Activated CD4-positive, alpha-beta T cell treated with anti-CD3 and anti-CD28 coated beads for 48 hours (primary cell): ENCODE measurements around the gene RNU1-4.
"Not testable (repeated sequence)": the region's sequence is repeated elsewhere in the genome, so short reads cannot be mapped to it uniquely, and the experiment has no call there.

Experiments
- DNase-seq: peaks from one replicate; pipeline ENCODE4 v3.0.0-alpha.2; 2020

RNU1-4 gene

DNA sequence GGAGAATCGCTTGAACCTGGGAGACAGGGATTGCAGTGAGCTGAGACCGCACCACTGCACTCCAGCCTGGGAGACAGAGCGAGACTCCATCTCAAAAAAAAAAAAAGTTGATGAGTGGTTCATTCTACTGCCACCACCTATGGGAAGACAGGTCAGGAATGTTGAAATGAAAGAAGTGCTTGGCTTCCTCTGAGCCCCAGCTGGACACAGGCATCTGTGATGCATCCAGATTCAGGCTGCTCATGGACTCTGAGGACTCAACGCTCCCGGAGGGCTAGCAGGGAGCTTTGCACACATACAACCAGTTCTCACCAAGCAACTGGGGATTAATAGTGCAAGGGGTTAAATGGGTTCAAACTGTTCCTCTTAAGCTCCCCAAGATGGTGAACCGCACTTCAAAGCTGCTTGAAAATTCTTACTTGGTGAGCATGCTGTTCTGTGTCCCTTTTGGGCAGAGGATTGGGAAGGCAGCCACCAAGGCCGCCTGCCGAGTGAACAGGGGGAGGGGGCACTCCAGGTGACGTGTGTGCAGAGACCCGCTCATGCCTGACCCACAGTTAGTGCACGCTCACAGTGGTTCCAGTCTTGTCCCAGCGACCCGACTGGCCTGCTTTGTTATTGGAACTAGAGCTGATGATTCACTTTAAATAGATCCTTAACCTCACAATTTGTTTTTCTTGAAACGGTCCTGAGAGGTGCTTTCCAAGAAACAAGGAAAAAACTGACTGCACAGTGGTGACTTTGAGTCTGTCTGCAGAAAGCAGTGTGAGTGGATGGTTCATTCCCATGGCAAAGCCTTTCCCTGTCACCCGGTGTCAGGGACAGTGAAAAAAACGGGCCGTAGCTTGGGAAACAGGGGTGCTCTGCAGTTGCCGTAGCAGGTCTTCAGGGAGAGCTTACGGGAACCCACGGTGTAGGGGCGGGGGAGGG lies 32.2 kb downstream of the RNU1-4 start:
- DNase-seq: not testable (repeated sequence)

DNA sequence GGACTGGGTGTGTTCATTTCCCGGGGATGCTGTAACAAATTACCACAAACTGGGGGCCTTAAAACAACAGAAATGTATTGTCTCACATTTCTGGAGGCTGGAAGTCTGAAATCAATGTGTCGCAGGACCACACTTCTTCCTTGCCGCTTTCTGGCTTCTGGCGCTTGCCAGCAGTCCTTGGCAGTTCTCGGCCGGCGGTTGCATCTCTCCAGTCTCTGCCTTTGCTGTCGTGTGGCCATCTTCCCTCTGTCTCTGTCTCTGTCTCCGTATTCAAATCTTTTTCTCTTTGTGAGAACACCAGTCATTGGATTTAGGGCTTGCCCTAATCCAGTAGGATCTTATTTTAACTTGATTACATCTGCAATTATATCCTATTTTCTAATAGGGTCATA lies 32.9 kb downstream of the RNU1-4 start:
- DNase-seq: not testable (repeated sequence)

- DNase-seq: not testable (repeated sequence)
These were observed 33.4 kb downstream of the RNU1-4 start for GRCh38 chr1:16773723-16774122.

GRCh38 chr1:16774773-16775172 lies 34.5 kb downstream of the RNU1-4 start:
- DNase-seq: not testable (repeated sequence)

- not testable (repeated sequence) for DNase-seq
These were observed 35.0 kb downstream of the RNU1-4 start for GRCh38 chr1:16775290-16775689.

GRCh38 chr1:16776248-16776647 lies 35.9 kb downstream of the RNU1-4 start:
- not testable (repeated sequence) for DNase-seq

- not testable (repeated sequence) for DNase-seq
These were observed 36.5 kb downstream of the RNU1-4 start for GRCh38 chr1:16776835-16777234.

DNA sequence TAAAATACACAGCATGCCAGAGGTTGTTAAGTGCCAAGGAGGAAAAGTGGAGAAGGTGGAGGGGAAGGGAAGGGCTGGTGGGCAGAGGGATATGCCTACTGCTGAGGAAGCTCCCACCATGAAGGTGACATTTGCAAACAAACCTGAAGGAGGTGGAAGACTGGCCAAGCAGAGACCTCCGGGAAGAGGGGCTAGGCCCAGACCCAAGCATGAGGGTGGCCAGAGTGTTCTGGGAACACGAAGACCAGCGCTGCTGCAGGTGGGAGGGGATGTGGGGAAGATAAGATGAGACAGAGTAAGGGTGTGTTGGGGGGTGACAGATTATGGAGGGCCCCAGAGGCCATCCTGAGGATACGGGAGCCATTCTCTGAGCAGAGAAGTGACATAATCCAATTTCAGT lies 37.5 kb downstream of the RNU1-4 start:
- not testable (repeated sequence) for DNase-seq

DNA sequence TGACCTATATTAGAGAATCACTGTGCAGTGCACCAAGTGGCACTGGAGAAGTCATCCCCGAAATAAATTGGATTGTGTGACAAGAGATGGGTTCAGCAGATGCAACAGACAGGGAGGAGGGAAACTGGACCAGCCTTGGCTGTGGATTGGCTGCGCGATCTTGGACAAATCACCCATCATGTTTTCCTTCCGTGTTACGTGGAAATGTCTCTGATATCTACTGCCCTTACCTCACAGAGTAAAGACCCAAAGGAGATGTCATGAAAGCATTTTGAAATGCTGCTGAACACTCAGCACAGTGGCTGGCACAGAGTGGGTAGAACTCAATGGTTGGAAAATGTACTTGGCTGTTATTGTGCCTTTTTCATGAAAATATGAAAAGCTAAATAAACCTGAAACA lies 39.2 kb downstream of the RNU1-4 start:
- not testable (repeated sequence) for DNase-seq

DNA sequence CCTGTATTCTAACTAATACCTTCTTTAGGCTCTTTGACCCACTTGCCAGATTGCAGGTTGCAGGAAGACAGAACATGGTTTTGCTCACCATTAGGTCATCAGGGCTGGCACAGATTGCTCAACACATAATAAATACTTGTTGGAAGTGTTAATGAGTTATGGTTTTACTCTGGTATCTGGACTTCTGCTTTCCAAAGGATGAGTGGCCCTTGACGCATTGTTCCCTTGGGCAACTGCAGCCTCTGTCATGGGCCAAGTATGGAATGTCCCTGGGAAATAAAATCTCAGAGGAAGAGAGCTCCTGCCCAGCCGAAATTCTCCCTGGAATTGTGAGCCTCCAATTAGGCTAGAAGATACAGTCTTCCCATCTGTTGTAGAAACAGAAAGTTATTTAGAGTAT lies 40.7 kb downstream of the RNU1-4 start:
- not testable (repeated sequence) for DNase-seq

DNA sequence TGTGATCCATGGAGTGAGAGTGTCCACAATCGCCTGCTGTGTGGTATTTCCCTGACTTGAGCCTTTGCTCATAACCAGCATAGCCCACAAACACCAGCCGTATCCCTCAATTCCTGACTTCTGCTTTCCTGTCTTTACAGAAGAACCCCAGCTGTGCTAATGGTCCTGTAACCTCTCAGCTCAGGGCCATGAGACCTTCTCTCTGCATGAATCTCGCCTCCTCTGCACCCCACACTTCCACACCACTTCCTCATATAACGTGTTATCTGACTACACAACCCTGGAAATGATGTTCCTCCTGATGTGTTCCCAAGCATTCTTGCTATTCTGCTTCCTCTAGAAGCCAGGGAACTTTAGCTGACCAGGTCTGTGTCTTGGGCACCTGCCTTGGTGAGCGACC lies 41.3 kb downstream of the RNU1-4 start:
- not testable (repeated sequence) for DNase-seq

GRCh38 chr1:16784955-16785354 lies 44.6 kb downstream of the RNU1-4 start:
- not testable (repeated sequence) for DNase-seq

GRCh38 chr1:16786362-16786761 lies 46.0 kb downstream of the RNU1-4 start:
- DNase-seq: not testable (repeated sequence)

DNA sequence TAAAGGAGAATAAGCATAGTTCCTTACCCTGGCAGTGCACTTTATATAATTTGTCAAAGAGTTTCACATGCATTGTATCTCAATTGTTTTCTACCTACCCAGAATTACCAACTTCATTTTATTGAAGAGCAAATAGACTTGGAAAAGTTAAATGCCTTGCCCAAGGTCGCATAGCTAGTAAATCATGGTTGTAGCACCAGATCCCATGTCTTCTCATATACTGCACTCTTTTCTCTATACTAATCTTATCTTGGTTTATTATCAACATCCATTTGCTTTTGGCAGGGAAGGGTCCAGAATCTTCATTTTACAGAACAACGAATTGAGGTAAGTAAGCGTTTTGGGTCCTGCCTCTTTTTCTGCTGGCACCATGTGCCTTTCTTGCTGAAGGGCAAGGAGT lies 46.9 kb downstream of the RNU1-4 start:
- DNase-seq: not testable (repeated sequence)

DNA sequence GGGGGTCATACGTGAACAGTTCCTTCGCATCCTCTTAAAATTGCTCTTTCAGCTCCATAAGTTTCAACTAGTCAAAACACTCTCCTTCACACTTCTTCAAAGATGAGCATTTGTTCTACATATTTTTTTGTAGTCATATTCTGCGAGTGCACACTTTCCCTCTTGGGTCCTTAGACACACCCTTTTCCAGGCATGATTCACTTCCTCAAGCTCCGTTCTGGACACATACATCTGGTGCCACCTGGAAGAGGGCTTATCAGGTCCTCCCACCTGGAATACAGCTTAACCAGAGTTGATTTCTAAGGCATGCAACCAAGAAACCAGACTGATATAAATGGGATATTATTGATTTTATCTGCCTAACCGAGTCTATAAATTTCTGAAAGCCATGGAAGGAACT lies 47.4 kb downstream of the RNU1-4 start:
- DNase-seq: not testable (repeated sequence)
